Small intestine (tissue), 16 donors: ENCODE results near the gene MAGEB6. TPM values are rescaled to one million over a fixed set of nuclear protein-coding genes. Genes with fewer than 3 reads are reported as not detected.
"Not testable (repeated sequence)": the region's sequence is repeated elsewhere in the genome, so short reads cannot be mapped to it uniquely, and the experiment has no call there.

Experiments
- DNase-seq, 2 donors: peaks; one replicate each; pipeline versions ENCODE4 v3.0.0 to v3.0.0-alpha.2; 2013
- FAIRE-seq: peaks from 2 replicates; lab custom pipeline; 2012; peaks lifted over from hg19 to GRCh38; lab: Jason Lieb, UNC
- H3K27ac ChIP-seq, 3 donors: one replicate each; pipeline ENCODE4 v1.5.1; 2013; ENCODE audit warnings: low read length in 2 of 3, mild to moderate bottlenecking in 2 of 3, control low read depth in 1 of 3, inconsistent platforms in 1 of 3, low read depth in 1 of 3, moderate library complexity in 1 of 3
- H3K27me3 ChIP-seq, 3 donors: one replicate each; pipeline ENCODE4 v1.6.1; 2013; ENCODE audit warnings: low read length in 3 of 3, inconsistent platforms in 1 of 3; ENCODE audit not compliant: control insufficient read depth in 3 of 3, insufficient read depth in 3 of 3
- H3K36me3 ChIP-seq, 3 donors: one replicate each; pipeline ENCODE4 v1.6.1; 2013; ENCODE audit warnings: low read length in 3 of 3, inconsistent platforms in 1 of 3, low read depth in 1 of 3, mild to moderate bottlenecking in 1 of 3, moderate library complexity in 1 of 3; ENCODE audit not compliant: control insufficient read depth in 3 of 3, insufficient read depth in 2 of 3
- H3K4me1 ChIP-seq, 3 donors: one replicate each; pipeline ENCODE4 v1.6.1; 2013; ENCODE audit warnings: low read length in 2 of 3, inconsistent platforms in 1 of 3, low read depth in 1 of 3, mild to moderate bottlenecking in 1 of 3, moderate library complexity in 1 of 3; ENCODE audit not compliant: control insufficient read depth in 3 of 3, insufficient read depth in 2 of 3
- H3K4me3 ChIP-seq, 3 donors: one replicate each; pipeline ENCODE4 v1.5.1; 2013; ENCODE audit warnings: low read length in 3 of 3, control low read depth in 1 of 3, inconsistent platforms in 1 of 3, low read depth in 1 of 3, mild to moderate bottlenecking in 1 of 3, moderate library complexity in 1 of 3
- H3K9me3 ChIP-seq, 2 donors: one replicate each; pipeline ENCODE4 v1.6.1; 2013; ENCODE audit warnings: low read depth in 1 of 2, low read length in 1 of 2; ENCODE audit not compliant: control insufficient read depth in 2 of 2, insufficient read depth in 1 of 2
- WGBS, 3 donors: extraction: QIAGEN DNeasy Blood & Tissue Kit; methylation state at CpG; one replicate each; pipeline ENCODE4 v1.1.7; 2013; 5-methylcytosine and 5-hydroxymethylcytosine counted together
- long read RNA-seq, 10 donors: transcript quantifications; one replicate each; lab custom pipeline, GENCODE V29; 2026
- polyA plus RNA-seq, 4 donors: library from polyadenylated mRNA; stranded (reverse) in 3 of 4; unstranded in 1 of 4; fragments of 200-250 nt in 3 of 4; fragments of 120-200 nt in 1 of 4; gene quantifications; one replicate each; pipeline versions ENCODE4 v1.2.1 to v1.2.3, GENCODE V29; 2013
- donor health status: healthy with polysubstance abuse.
- donor health status: control.
- donor health status: control.
- donor health status: Bipolar disorder and iron deficiency.
- donor health status: healthy.

MAGEB6 gene, protein sequence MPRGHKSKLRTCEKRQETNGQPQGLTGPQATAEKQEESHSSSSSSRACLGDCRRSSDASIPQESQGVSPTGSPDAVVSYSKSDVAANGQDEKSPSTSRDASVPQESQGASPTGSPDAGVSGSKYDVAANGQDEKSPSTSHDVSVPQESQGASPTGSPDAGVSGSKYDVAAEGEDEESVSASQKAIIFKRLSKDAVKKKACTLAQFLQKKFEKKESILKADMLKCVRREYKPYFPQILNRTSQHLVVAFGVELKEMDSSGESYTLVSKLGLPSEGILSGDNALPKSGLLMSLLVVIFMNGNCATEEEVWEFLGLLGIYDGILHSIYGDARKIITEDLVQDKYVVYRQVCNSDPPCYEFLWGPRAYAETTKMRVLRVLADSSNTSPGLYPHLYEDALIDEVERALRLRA
- polyA plus RNA-seq = not detected
- long read RNA-seq, donor 1 = 0 reads
- long read RNA-seq, donor 2 = 0 reads
- long read RNA-seq, donor 3 = 0 reads
- long read RNA-seq, donor 4 = 0 reads
- long read RNA-seq, donor 5 = 0 reads
- long read RNA-seq, donor 6 = 0 reads
- long read RNA-seq, donor 7 = 0 reads
- long read RNA-seq, donor 8 = 0 reads
- long read RNA-seq, donor 9 = 0 reads
- long read RNA-seq, donor 10 = 0 reads

DNA sequence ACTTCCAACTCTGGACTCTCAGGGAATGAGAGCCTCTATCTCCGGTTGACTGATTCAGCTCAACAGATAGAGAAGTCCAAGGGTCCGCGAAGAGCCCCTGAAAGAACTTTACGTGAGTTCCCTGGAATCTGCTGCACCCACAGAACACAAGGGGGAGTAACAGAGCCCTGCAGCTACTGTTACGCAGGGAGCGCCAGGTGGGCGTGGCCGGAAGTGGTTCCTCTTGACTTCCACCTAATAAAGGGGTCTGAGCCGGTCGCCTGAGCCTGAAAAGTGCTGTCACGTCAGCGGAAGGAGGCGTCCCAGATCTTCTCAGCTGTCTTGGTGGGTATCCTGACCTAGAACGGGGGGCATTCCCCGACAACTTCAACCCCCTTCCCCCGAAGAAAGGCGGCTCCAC lies at the start of gene MAGEB6:
Gene MAGEB6, plus strand, starts transcription at position 237 of the 400 bp plus-strand sequence. CDS start 1,407 bp downstream, outside the sequence.
- H3K4me1 ChIP-seq = no peaks in the 10 kb centered on the region
- no peaks in the 10 kb centered on the region for H3K27me3 ChIP-seq
- DNase-seq (no peak), FAIRE-seq (no peak)
- H3K9me3 ChIP-seq = peaks cover 0 to 3% of the 10 kb centered on the region in 2 donors
- no peak within 1 kb of the TSS for H3K27ac ChIP-seq
- no peaks in the 10 kb centered on the region for H3K36me3 ChIP-seq
- WGBS, 3 donors = 82 to 89% (median 82%) methylated on average over 14 to 17 of the region's 17 CpGs
- H3K4me3 ChIP-seq = no peak within 1 kb of the TSS

DNA sequence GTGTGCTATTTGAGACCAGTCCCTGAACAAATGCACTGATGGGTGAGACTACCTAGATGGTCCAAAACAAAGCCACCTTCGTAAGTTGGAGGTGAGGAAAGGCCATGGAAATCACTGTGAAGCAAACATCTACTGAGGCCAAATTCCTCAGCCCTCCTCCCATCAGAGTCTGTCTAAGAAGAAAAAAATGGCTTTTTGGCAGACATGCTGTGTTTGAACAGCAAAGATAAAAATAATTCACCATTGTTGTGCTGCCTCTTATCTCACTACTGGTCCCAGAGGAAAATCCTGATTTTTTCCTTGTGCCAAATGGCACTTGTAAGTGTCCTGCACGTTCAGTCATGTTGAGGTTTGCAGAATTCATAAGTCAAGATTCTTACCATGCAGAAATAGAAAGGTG lies 46.2 kb upstream of the MAGEB6 start:
- Histone ChIP-seq H3K27ac (no peak overlapping the region), H3K4me1 (no peaks in the 10 kb centered on the region), H3K4me3 (no peak overlapping the region), H3K9me3 (no peaks in the 10 kb centered on the region), H3K36me3 (no peaks in the 10 kb centered on the region), H3K27me3 (no peaks in the 10 kb centered on the region)
- 12 to 31% (median 18%) methylated on average over 2 of the region's 2 CpGs for WGBS, 3 donors
- DNase-seq (no peak), FAIRE-seq (no peak)

DNA sequence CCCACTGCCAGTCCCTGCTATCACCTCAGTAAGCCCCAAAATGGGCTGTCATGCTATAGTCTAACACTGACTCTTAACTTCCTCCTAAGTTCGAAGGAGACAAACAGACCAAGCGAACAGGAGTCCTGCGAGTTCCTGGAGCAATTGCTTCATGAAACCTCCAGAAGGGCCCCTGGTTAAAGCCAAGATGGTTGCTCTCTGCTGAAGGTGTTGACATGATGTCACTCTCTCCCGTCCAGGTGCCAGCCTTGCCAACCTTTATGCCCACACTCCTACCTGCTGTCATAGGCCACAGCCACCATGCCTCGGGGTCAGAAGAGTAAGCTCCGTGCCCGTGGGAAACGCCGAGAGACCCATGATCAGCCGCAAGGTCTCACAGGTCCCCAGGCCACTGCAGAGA lies 31.9 kb upstream of the MAGEB6 start, which contains the start of gene MAGEB6B:
Gene MAGEB6B, plus strand, starts transcription at position 301 of the 400 bp plus-strand sequence. Its CDS starts 0 bp downstream, at position 301.
- Histone ChIP-seq H3K27me3 (no peaks in the 10 kb centered on the region), H3K27ac (no peak within 1 kb of the TSS), H3K4me3 (no peak within 1 kb of the TSS), H3K36me3 (no peaks in the 10 kb centered on the region), H3K9me3 (peaks cover 2 to 9% of the 10 kb centered on the region in 2 donors), H3K4me1 (no peaks in the 10 kb centered on the region)
- FAIRE-seq (no peak), DNase-seq (no peak)
- WGBS, 3 donors = 89 to 95% (median 93%) methylated on average over 10 of the region's 10 CpGs

DNA sequence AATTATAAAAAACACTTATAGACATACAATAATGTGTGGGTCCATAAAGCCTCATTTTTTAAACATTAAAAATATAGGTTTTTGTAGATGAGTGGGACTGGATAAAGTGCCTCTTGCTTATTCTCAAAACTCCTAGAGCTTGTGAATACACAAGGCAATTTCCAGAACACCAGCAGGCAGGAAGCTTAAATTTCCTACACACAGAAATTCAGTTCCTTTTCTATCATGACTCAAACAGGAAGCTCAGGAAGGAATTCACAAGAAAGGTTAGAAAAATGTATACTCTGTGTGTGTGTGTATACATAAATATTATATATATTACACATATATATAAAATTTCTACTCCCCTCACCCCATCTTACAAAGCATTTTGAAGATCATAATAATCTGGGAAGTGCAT lies 11.3 kb downstream of the MAGEB6 start:
- Histone ChIP-seq H3K27me3 (no peaks in the 10 kb centered on the region), H3K4me1 (no peaks in the 10 kb centered on the region), H3K27ac (no peak overlapping the region), H3K9me3 (peaks cover 0 to 2% of the 10 kb centered on the region in 2 donors), H3K4me3 (no peak overlapping the region), H3K36me3 (no peaks in the 10 kb centered on the region)
- DNase-seq (no peak), FAIRE-seq (no peak)

DNA sequence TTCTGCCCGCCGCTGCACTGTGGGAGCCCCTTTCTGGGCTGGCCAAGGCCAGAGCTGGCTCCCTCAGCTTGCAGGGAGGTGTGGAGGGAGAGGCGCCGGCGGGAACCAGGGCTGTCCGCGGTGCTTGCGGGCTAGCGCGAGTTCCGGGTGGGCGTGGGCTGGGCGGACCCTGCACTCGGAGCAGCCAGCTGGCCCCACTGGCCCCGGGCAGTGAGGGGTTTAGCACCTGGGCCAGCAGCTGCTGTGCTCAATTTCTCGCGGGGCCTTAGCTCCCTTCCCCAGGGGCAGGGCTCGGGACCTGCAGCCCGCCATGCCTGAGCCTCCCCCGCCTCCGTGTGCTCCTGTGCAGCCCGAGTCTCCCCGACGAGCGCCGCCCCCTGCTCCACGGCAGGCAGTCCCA lies 12.5 kb downstream of the MAGEB6 start:
- H3K27me3 ChIP-seq, H3K4me3 ChIP-seq, H3K9me3 ChIP-seq, H3K36me3 ChIP-seq, DNase-seq, FAIRE-seq, H3K27ac ChIP-seq, H3K4me1 ChIP-seq: not testable (repeated sequence)
- WGBS, 3 donors = 90 to 94% (median 92%) methylated on average over 6 to 27 of the region's 27 CpGs

DNA sequence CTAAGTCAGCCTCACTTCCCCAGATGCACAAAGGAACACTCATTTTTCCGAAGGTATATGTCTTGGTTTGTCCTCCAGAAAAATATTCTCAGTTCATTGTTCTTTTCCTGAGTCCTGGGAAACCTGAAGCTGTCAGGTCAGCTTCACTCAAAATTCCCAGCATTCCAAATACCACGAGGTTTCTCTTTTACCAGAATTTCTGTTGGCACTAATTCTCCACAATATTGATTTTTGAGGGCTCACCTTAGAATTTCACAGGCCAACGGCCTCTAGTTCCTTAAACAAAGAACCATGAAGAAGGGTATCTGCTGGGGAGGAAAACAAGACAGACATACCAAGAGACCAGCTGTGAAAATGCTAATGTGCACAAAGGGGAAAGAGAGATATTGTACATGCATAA lies 15.8 kb downstream of the MAGEB6 start:
- H3K27ac ChIP-seq = no peak overlapping the region
- H3K36me3 ChIP-seq = no peaks in the 10 kb centered on the region
- H3K9me3 ChIP-seq = no peaks in the 10 kb centered on the region
- H3K27me3 ChIP-seq = no peaks in the 10 kb centered on the region
- H3K4me1 ChIP-seq = no peaks in the 10 kb centered on the region
- no peak for FAIRE-seq
- WGBS, 3 donors = 36 to 60% (median 40%) methylated on average over 3 of the region's 3 CpGs
- DNase-seq = no peak
- no peak overlapping the region for H3K4me3 ChIP-seq

DNA sequence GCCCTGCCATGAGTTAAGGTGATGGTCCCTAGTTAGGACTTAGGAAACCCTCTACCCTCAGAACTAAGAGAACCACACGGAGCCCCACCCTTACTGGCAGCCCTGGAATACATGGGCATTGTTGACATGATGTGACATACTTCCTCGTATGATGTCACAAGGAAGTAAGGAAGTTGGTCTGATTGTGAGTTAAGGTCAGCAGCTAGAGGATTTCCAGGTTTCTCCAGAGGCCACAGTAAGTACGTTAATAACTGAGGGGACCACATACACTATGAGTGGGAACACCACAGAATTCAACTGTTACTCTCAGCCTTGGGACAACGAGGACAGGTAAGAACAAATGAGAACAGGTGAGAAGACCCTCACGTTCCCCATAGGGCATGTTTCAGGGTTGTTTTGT lies 23.6 kb downstream of the MAGEB6 start, which contains the start of gene MAGEB5:
Gene MAGEB5, plus strand, starts transcription at position 301 of the 400 bp plus-strand sequence. CDS start 1,133 bp downstream, outside the sequence.
- FAIRE-seq (no peak), DNase-seq (no peak)
- WGBS, 3 donors = 52 to 78% (median 65%) methylated on average over 5 of the region's 5 CpGs

DNA sequence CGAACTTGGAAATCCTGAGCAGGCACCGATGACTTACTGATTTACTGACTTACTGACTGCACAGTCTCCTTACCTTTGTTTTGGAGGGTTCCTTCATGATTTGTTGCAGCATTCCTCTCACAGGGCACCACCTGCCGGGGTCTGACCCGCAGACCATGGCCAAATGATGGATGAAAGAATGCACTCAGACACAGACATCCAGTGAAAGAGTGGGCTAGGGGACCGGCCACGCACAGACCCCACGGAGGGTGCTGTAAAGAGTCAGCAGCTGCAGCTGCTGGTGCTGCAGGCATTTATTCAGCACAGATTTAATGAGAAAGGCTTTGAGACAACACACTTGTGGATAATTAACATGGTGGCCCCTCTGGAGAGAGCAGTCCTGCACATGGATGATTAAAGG lies 27.1 kb downstream of the MAGEB6 start:
- DNase-seq = no peak
- no peak for FAIRE-seq
- no peaks in the 10 kb centered on the region for H3K9me3 ChIP-seq
- H3K27me3 ChIP-seq = no peaks in the 10 kb centered on the region
- no peaks in the 10 kb centered on the region for H3K4me1 ChIP-seq
- no peak overlapping the region for H3K27ac ChIP-seq
- no peak overlapping the region for H3K4me3 ChIP-seq
- no peaks in the 10 kb centered on the region for H3K36me3 ChIP-seq
- WGBS, 3 donors = 75 to 82% (median 78%) methylated on average over 7 of the region's 7 CpGs

More for the DNA sequence above, 23.6 kb downstream of the MAGEB6 start, which contains the start of gene MAGEB5:
- Histone ChIP-seq H3K9me3 (no peaks in the 10 kb centered on the region), H3K36me3 (no peaks in the 10 kb centered on the region), H3K27ac (no peak within 1 kb of the TSS), H3K27me3 (no peaks in the 10 kb centered on the region), H3K4me3 (no peak within 1 kb of the TSS), H3K4me1 (no peaks in the 10 kb centered on the region)
